K562 (cell line): ENCODE results near the gene SMAD7.

ENCODE experiments used
- BHLHE40 ChIP-seq: IDR thresholded peaks from 2 replicates; pipeline ENCODE4 v1.6.1; 2011; ENCODE audit warnings: low read length, improper control_type of control experiment
- CHD4 ChIP-seq: fragments of 200-600 bp; sonication (generic); IDR thresholded peaks from 3 replicates; pipeline ENCODE4 v1.6.1; 2012; ENCODE audit warnings: low read depth, mild to moderate bottlenecking, mixed read lengths, low read length, inconsistent platforms; ENCODE audit not compliant: insufficient read depth, insufficient replicate concordance, poor library complexity, severe bottlenecking
- FOXO4 ChIP-seq: fragments of 450-650 bp; formaldehyde crosslinking; IDR thresholded peaks from 2 replicates; pipeline ENCODE4 v1.4.0; 2020; ENCODE audit warnings: mild to moderate bottlenecking, moderate library complexity
- GABPA ChIP-seq: fragments of 200-800 bp; sonication (Bioruptor generic); conservative IDR thresholded peaks from 2 replicates; pipeline ENCODE4 v1.6.1; 2016; ENCODE audit warnings: low read depth, missing genetic modification characterization, missing compliant biosample characterization
- POLR2AphosphoS2 ChIP-seq: IDR thresholded peaks from 2 replicates; pipeline ENCODE4 v1.6.1; 2012; ENCODE audit warnings: low read length, improper control_type of control experiment
- SMARCC2 ChIP-seq: fragments of 450-650 bp; IDR thresholded peaks from 2 replicates; pipeline ENCODE4 v1.6.1; 2017; ENCODE audit warnings: antibody characterized with exemption, moderate library complexity, mild to moderate bottlenecking, low read depth
- ZNF212 ChIP-seq: fragments of 450-650 bp; formaldehyde crosslinking; IDR thresholded peaks from 2 replicates; pipeline ENCODE4 v1.4.0; 2020; ENCODE audit warnings: mild to moderate bottlenecking
- ZSCAN29 ChIP-seq: fragments of 450-650 bp; IDR thresholded peaks from 2 replicates; pipeline ENCODE4 v1.6.1; 2017

- TF ChIP-seq GABPA (tag), result no peak
- no peak for TF ChIP-seq ZSCAN29
- TF ChIP-seq FOXO4, result no peak
- no peak for TF ChIP-seq ZNF212 (CRISPR knock-in tag)
- no peak for TF ChIP-seq CHD4
- TF ChIP-seq BHLHE40, result no peak
- no peak for TF ChIP-seq POLR2AphosphoS2
- no peak for TF ChIP-seq SMARCC2
Measured at GRCh38 chr18:48894799-48895346, 55.9 kb downstream of the SMAD7 start.
